IPS-NIHi11 (cell line): ENCODE measurements around the gene OBI1.

Source experiments
- DNase-seq: peaks from one replicate; pipeline ENCODE4 v3.0.0; 2012; ENCODE audit warnings: mixed read lengths, low spot score

OBI1 gene

DNA sequence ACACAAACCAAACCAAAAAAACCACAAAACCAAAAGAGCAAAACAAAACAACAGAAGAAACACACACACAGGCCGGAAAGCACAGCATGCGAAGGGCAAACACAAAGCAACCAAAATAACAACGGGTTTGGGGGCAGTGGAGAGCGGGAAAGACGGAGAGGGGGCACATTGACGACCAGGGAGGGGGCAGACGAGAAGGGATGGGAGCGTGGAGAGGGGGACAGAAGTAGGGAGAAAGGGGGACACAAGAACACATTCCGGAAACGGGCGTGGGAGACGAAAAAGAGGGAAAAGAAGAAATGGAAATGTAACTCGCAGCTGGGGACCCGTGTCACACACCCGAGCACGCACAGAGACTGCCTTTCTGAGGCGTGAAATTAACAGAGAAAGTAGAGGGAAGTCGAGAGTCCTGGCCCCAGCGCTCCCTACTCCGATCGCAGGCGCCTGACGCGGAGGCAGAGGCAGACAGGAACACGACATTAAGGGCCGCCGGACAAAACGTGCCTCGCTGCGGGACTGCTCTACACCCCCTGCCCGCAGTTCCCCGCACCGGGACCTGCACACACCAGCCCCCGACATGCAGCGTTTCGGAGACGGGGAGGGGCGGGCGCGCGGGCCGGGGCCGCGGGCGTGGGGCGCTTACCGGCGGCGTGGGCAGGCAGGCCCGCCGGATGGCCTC, 56.3 kb downstream of the OBI1 start:
- no peak for DNase-seq

GRCh38 chr13:78601874-78602560, 56.9 kb downstream of the OBI1 start:
- DNase-seq = no peak

DNA sequence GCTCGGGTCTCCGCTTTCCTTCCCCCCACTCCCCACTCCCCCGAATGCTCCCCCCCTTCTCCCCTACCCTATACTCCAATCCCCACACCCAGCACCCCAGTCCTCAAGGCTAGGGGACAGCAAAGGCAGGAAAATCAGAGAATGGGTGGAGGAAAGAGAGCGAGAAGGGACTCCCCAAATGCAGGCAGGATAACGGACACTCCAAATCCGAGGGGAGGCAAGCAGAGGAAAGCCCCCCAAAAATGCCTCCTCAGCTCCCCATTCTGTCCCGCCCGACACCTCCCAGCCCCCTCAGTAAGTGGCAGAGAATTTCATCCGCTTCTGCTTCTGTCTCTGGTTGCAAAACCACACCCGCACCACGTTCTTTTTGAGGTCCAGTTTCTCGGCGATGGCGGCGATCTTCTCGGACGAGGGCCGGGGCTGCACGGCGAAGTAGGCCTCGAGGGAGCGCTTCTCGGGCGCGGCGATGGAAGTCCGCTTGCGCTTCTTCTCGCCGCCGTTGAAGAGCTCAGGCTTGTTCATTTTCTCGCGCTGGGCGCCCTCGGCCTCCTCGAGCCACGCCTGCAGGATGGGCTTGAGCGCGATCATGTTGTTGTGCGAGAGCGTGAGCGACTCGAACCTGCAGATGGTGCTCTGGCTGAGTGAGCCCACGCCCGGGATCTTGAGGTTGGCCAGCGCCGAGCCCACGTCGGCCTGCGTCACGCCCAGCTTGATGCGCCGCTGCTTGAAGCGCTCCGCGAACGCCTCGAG, 57.7 kb downstream of the OBI1 start:
- no peak for DNase-seq

GRCh38 chr13:78600280-78600883, 58.6 kb downstream of the OBI1 start:
- DNase-seq = no peak

DNA sequence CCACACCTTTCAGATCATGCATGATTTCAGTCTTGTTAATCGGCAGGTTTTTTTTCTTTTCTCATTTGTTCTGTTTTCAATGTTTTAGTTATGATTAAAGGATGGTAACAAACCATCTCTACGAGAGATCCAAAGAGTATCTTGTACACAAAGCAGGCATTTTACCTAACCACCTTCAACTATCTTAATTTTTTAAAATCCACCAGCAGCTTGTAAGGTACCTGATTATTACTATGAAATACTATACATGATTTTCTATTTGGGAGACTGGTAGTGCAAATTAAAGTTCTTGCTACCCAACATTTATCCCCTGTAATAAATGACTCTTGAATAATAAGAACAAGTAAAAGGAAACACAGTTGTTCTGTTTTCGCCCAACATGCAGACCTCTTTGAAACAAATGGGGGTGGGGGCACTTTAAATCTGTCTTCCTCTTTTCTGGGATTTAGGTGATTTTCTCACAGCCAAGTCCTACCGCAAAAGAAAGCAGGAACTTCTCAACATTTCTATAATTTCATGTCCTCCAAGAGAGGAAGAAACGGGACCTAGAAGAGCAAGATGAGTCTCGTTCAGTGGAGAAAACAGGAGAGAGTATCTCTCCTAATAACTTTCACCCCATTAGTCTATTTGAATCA, 59.2 kb downstream of the OBI1 start:
- DNase-seq = no peak

- DNase-seq = no peak
These were observed 59.9 kb downstream of the OBI1 start for GRCh38 chr13:78598966-78599644.

DNA sequence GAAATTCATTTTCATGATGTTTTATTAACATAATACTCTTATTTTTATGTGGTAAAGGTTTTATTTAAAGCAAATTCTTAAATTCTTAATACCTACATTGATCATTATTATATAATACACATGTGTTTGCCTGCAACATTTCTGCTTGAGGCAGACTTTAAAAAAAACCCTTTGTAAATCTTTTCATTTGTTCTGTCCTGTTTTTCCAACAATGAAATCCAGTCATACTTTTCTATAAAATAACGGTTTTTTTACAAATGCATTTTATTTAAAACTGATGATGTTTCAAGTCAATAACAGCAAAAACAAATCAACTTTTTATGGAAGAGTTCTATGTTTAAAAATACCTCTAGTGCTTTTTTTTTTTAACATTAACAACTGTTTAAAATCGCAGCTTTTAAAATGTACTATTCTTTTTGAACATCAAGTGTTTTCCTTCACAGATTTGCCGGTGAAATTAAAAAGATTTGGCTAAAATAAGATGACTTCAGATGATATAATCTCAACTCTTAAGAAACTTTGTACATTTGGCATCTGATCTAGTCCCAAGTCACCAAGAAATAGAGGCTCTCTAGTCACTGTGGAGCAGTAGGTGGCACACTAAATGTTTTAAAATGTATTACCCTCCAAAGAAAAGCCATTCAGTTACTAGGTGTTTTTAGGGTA, 60.7 kb downstream of the OBI1 start:
- DNase-seq = no peak

- DNase-seq = no peak
These were observed 61.4 kb downstream of the OBI1 start for GRCh38 chr13:78597602-78597932.

DNA sequence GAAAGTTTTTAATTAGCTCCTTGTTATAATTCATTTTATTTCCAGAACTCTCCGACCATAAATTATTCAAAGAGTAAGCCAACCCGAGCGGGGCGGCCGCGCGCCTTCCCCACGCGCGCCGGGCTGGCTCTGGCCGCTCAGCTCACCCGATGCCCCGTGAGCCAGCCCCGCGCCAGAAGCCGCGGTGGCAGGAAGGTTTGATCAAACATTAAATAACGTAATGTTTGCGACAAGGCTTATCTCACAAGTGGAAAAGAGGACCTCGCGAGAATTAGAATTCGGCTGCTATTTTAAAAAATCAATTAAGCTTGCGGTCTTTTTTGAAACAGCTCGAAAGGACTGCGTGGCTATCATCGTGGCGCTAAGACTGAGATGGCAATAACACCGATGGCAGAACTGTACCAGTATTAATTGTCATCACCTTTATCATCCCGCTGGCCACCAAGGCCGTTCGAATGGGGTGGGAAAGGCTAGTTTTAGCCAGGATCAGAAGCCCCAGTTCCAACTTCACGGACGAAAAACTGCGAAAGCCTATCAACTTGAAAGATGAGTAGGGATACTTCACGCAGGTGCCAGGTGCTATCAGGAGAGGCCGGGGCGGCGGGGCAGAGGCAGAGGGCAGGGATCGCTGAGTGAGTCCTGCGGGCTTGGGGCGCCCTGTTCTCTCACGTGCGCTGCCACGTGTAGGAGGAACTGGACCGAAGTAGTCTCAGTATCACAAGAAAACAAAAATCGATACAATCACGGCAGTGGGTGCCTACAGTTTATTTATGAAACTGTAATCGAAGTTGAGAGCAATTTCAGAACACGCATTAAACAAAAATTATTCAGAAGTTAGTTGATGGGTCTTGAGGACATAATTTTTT, 62.0 kb downstream of the OBI1 start:
- DNase-seq = no peak

GRCh38 chr13:78596399-78596735, 62.6 kb downstream of the OBI1 start:
- no peak for DNase-seq

- DNase-seq = peak; percentile 60
These were observed 63.2 kb downstream of the OBI1 start for GRCh38 chr13:78595495-78596398.

DNA sequence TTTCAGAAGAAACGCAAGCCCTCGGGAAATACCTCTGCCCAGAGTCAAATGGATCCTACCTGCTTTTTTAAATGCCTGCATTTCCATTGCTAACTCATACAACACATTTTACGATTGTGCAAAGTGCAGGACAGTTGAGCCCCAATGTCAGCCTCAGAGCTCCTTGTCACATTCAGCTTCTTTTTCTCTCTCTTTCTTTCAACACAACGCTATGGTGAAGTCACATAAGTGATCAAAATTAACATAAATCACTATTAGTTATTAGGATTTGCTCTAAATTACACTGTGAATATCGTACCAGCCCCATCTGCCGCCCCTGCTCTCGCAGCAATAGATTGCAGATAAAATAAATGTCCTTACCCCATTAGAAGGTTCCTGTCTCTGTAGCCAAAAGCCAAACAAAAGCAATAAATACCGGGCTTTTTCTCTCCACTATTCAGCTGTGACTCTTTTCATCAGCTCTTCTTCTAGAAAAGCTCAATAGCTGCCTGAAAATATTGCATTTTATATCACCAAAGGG, 64.4 kb downstream of the OBI1 start:
- DNase-seq = no peak

DNA sequence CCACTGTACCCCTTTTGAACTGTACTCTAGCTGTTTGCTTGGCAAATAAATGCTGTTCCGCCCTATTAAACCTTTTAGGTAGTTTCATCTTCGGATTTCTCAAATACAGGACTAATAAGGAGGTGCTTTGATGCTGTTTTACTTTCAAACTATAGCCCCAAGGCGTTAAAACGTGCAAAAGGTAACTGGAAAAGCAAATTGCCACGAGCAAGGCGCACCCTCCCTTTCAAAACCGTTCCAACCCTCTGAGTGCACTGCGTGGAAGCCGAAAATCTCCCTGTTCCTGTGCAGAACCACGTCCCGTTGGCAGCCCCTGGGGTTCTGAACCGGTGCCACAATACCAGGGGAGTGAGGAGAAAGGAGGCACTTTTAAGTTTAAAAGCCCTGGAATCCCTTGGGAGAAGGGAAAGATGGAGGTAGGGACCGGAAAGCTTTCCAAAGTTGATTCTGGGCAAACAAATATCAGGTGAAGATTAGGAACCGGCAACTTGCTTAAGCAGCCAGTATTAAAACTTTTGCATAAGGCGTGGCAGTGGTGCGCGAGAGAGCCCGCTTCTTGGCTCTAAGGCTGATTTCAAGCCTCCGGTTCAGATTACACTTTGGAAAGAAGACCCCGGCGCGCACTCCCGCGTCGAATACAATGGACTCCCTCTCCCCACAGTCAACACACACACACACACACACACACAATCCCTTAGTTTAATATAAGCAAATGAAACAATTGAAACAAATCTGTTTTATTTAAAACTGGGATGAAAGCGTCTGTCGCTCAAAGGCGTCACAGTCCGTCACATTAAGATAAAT, 65.1 kb downstream of the OBI1 start:
- no peak for DNase-seq

GRCh38 chr13:78593129-78593528, 65.8 kb downstream of the OBI1 start:
- no peak for DNase-seq

- DNase-seq = no peak
These were observed 66.4 kb downstream of the OBI1 start for GRCh38 chr13:78592584-78592983.

GRCh38 chr13:78589206-78589605, 69.7 kb downstream of the OBI1 start:
- peak; percentile 71 for DNase-seq

DNA sequence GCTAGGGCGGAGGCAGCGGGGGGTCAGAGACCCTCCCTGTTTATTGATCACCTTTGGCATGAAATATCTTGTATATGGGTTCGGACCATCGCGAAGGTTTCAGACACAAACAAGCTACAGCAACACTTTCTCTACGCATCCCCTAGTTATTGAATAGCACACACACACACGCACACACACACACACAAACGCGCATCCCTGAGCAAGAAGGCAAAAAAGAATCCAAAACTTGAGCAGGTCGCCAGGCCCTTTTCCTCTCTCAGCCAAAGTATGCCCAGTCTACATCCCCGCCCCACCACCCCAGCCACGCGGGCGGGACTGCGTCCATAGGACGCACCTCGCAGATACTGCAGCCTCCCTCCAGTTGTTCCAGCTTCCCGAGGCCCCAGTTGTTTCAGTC, 71.6 kb downstream of the OBI1 start:
- no peak for DNase-seq

- DNase-seq = peak; percentile 71
These were observed 72.2 kb downstream of the OBI1 start for GRCh38 chr13:78586706-78587105.
